Effector memory CD4-positive, alpha-beta T cell (primary cell): ENCODE measurements around the gene TMEM72.

Source experiments
- DNase-seq, 3 donors: peaks; one replicate each; pipeline ENCODE4 v3.0.0-alpha.2; 2020
- H3K27ac ChIP-seq: 2 replicates; pipeline ENCODE4 v1.7.0; 2013; ENCODE audit warnings: mild to moderate bottlenecking, low read length, moderate library complexity; ENCODE audit not compliant: insufficient read depth, poor library complexity, severe bottlenecking
- H3K27me3 ChIP-seq: replicated peaks from 2 replicates; pipeline ENCODE4 v1.7.0; 2013; ENCODE audit warnings: mild to moderate bottlenecking, low read length; ENCODE audit not compliant: insufficient read depth, control insufficient read depth, poor library complexity, severe bottlenecking
- H3K36me3 ChIP-seq: 2 replicates; pipeline ENCODE4 v1.7.0; 2013; ENCODE audit warnings: mild to moderate bottlenecking, low read length, moderate library complexity; ENCODE audit not compliant: control insufficient read depth, insufficient read depth
- H3K4me1 ChIP-seq: 2 replicates; pipeline ENCODE4 v1.7.0; 2013; ENCODE audit warnings: low read length, mild to moderate bottlenecking; ENCODE audit not compliant: control insufficient read depth, insufficient read depth, poor library complexity, severe bottlenecking
- H3K4me3 ChIP-seq: 2 replicates; pipeline ENCODE4 v1.7.0; 2013; ENCODE audit warnings: low read length, low read depth, mild to moderate bottlenecking; ENCODE audit not compliant: insufficient read depth, poor library complexity, severe bottlenecking
- H3K9me3 ChIP-seq: 2 replicates; pipeline ENCODE4 v1.7.0; 2013; ENCODE audit warnings: mild to moderate bottlenecking, low read length, moderate library complexity; ENCODE audit not compliant: control insufficient read depth

The TMEM72 gene

DNA sequence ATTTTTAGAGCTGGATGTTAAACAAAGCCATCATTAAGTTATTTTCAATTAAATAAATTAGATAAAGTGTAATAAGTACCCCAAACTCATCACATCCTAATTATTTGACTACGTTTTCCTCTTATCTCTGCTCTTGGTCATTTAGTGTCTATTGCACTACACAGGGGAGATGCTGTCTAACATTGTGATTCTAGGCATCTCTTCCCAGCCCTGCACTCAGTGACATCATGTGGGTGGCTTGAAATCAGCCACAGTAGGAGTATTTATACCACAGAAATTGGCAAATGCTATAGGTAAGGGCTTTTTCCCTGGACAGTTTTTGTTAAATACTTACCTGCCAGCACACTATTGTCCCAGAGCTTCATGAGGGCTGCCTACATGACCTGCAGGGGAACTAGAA lies 21.3 kb upstream of the TMEM72 start:
- H3K36me3 ChIP-seq: no peaks in the 10 kb centered on the region
- H3K4me1 ChIP-seq: no peaks in the 10 kb centered on the region
- no peak overlapping the region for H3K27ac ChIP-seq
- H3K4me3 ChIP-seq: no peak overlapping the region
- no peak for DNase-seq
- H3K9me3 ChIP-seq: no peaks in the 10 kb centered on the region
- no peaks in the 10 kb centered on the region for H3K27me3 ChIP-seq

GRCh38 chr10:44890696-44891563 lies 20.2 kb upstream of the TMEM72 start:
- Histone ChIP-seq H3K27ac (no peak overlapping the region), H3K27me3 (no peaks in the 10 kb centered on the region), H3K36me3 (no peaks in the 10 kb centered on the region), H3K4me3 (no peak overlapping the region), H3K4me1 (no peaks in the 10 kb centered on the region), H3K9me3 (no peaks in the 10 kb centered on the region)
- no peak for DNase-seq

DNA sequence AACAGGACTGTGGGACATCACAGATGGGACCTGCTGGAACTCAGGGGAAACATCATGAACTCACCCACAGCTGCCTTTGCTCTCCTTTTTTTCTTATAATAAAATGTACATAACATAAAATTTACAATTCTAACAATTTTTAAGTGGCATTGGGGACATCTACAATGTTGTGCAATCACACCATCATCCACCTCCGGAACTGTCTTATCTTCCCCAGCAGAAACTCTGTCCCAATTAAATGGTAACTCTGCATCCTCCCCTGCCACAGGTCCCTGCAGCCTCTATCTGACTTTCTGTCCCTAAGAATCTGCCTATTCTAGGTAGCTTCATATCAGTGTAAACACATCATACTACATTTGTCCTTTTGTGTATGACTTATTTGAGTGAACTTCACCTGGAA lies 19.4 kb upstream of the TMEM72 start:
- Histone ChIP-seq H3K27me3 (no peaks in the 10 kb centered on the region), H3K4me1 (no peaks in the 10 kb centered on the region), H3K9me3 (no peaks in the 10 kb centered on the region), H3K36me3 (no peaks in the 10 kb centered on the region), H3K27ac (no peak overlapping the region), H3K4me3 (no peak overlapping the region)
- no peak for DNase-seq

DNA sequence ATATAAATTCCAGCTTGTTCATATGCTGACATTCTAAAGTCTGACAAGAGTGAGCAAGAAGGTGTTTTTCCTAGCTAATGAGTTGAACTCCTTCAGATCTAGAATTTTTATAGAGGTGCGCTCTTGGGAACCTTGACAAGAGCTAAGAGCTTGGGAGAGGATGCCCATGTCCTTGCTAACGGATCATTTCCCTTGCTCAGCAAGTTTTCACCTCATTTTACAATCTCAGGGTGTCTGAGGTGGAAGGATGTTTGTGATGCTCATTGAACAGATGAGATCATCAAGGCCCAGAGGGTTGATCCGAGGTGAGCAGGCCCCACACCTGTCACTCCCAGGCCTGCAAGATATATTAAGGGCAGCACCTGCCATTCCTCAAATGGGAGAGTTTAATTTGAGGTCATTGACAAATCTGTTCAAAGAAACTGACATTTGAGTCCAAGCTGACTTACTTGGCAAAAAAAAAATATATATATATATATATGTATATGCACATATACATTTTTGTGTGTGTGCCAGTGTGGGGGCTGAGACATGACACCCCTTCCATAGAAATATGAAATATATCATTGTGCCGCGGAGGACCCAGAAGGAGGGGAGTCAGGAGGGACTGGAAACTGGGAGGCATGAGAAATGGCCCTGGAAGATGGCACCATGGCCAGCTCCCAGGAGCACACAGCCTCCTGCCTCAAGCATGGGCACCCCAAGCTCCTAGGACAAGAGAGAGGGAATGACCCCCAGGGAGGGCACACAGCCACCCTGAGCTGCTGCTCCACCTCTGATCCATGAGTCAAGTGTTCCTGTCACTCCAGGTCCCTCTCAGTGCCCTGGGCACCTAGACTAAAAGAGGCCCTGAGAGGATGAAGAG lies 17.3 kb upstream of the TMEM72 start:
- DNase-seq: no peak
- no peak overlapping the region for H3K4me3 ChIP-seq
- H3K9me3 ChIP-seq: no peaks in the 10 kb centered on the region
- no peak overlapping the region for H3K27ac ChIP-seq
- no peaks in the 10 kb centered on the region for H3K4me1 ChIP-seq
- no peaks in the 10 kb centered on the region for H3K27me3 ChIP-seq
- no peaks in the 10 kb centered on the region for H3K36me3 ChIP-seq

- no peak for DNase-seq
- Histone ChIP-seq H3K4me3 (no peak overlapping the region), H3K4me1 (no peaks in the 10 kb centered on the region), H3K27me3 (no peaks in the 10 kb centered on the region), H3K9me3 (no peaks in the 10 kb centered on the region), H3K27ac (no peak overlapping the region), H3K36me3 (no peaks in the 10 kb centered on the region)
These were observed 16.4 kb upstream of the TMEM72 start for GRCh38 chr10:44894691-44895090.

GRCh38 chr10:44895280-44895679 lies 15.9 kb upstream of the TMEM72 start:
- H3K4me3 ChIP-seq: no peak overlapping the region
- no peaks in the 10 kb centered on the region for H3K27me3 ChIP-seq
- DNase-seq: no peak
- H3K36me3 ChIP-seq: no peaks in the 10 kb centered on the region
- H3K4me1 ChIP-seq: no peaks in the 10 kb centered on the region
- H3K27ac ChIP-seq: no peak overlapping the region
- H3K9me3 ChIP-seq: no peaks in the 10 kb centered on the region

GRCh38 chr10:44897049-44897448 lies 14.1 kb upstream of the TMEM72 start:
- H3K9me3 ChIP-seq: no peaks in the 10 kb centered on the region
- no peaks in the 10 kb centered on the region for H3K4me1 ChIP-seq
- no peaks in the 10 kb centered on the region for H3K36me3 ChIP-seq
- H3K27me3 ChIP-seq: no peaks in the 10 kb centered on the region
- H3K27ac ChIP-seq: no peak overlapping the region
- no peak overlapping the region for H3K4me3 ChIP-seq
- no peak for DNase-seq

DNA sequence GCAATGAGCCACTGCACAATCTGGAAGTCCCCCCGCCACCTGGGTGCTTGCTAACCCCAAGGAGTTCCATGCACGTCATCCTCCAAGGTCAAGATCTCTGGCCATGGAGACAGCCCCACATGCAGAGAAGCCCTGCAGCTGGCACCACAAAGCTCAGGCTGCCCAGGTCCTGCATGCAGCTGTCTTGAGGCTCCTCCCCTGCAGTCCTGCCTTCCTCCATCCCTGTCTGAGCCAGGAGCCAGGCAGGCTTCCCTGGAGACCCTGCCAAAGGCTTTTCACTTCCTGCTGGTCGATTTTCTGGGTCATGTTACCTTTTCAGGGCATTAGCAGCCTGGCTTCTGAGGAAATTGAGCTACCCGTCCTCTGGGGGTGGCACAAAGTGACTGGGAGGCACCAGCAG lies 12.5 kb upstream of the TMEM72 start:
- Histone ChIP-seq H3K27me3 (no peaks in the 10 kb centered on the region), H3K27ac (no peak overlapping the region), H3K4me1 (no peaks in the 10 kb centered on the region), H3K36me3 (no peaks in the 10 kb centered on the region), H3K9me3 (no peaks in the 10 kb centered on the region), H3K4me3 (no peak overlapping the region)
- DNase-seq: no peak

DNA sequence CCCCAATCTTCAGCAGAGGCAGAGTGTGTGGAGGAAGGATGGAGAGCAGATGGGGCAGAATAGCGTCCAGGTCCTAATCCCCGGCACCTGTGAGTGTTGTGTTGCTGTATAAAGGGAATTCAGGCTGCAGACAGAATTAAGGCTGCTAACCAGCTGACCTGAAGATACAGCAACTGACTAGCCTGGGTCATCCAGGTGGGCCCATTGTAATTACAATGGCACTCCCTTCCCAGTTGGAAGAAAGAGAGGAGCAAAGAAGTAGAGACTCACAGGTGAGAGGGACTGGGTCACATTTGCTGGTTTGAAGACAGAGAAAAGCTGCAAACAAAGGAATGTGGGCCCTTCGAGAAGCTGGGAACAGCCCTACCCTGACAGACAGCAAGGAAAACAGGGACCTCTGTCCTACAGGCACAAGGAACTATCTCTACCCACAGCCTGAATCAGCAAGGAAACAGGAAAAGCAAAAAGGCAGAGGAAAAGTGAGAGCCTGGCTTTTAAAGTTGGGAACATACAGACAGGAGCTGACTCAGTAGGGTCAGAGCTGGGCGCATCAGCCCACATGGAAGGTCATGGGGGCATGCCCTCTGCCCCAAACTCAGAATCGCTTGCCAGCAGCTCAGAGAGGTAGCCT lies 11.6 kb upstream of the TMEM72 start:
- no peaks in the 10 kb centered on the region for H3K36me3 ChIP-seq
- no peaks in the 10 kb centered on the region for H3K27me3 ChIP-seq
- no peak overlapping the region for H3K27ac ChIP-seq
- no peaks in the 10 kb centered on the region for H3K9me3 ChIP-seq
- no peaks in the 10 kb centered on the region for H3K4me1 ChIP-seq
- DNase-seq: no peak
- H3K4me3 ChIP-seq: no peak overlapping the region
